ENCODE data around the gene KIDINS220.

Gene KIDINS220

GRCh38 chr2:8803658-8804379 lies 33.6 kb downstream of the KIDINS220 start:
- H3K27me3 ChIP-seq (replicated peaks; ENCODE audit: control insufficient read depth, insufficient read depth, low read length), result no peaks in the 10 kb centered on the region
- peak; percentile 7 for TF ChIP-seq CTCF (IDR thresholded peaks at IDR 0.05; ENCODE audit: insufficient read depth, low read length, poor library complexity, severe bottlenecking)
- H3K36me3 ChIP-seq (ENCODE audit: control insufficient read depth, insufficient read depth, low read length), result peaks cover 4% of the 10 kb centered on the region
- peak; percentile 69 for DNase-seq (ENCODE audit: extremely low read depth, insufficient read length)
- H3K4me3 ChIP-seq (replicated peaks; ENCODE audit: low read depth, low read length), result no peak overlapping the region

DNA sequence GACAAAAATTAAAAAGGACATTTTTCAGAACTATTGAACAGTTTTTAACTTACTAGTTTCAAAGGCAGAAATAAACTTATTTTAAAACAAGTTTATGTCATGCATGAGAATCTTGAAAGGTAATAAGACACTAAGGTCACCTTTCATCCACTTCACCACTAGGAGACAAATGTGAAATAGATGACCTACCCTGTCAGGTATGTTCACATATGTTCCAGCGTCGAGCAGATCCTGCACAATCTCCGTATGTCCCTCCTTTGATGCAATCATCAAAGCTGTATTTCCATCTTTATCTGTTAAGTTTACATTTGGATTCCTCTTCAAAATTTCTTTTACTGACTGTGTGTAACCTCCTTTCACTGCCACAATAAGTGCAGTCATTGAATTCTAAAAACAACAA lies 34.7 kb downstream of the KIDINS220 start:
- TF ChIP-seq CTCF (IDR thresholded peaks at IDR 0.05; ENCODE audit: insufficient read depth, low read length, poor library complexity, severe bottlenecking), result no peak
- peaks cover 4% of the 10 kb centered on the region for H3K36me3 ChIP-seq (ENCODE audit: control insufficient read depth, insufficient read depth, low read length)
- H3K27me3 ChIP-seq (replicated peaks; ENCODE audit: control insufficient read depth, insufficient read depth, low read length), result no peaks in the 10 kb centered on the region
- no peak overlapping the region for H3K4me3 ChIP-seq (replicated peaks; ENCODE audit: low read depth, low read length)
- no peak for DNase-seq (ENCODE audit: extremely low read depth, insufficient read length)

GRCh38 chr2:8800821-8801220 lies 36.6 kb downstream of the KIDINS220 start:
- Histone ChIP-seq H3K4me3 (replicated peaks; ENCODE audit: low read depth, low read length) (no peak overlapping the region), H3K27me3 (replicated peaks; ENCODE audit: control insufficient read depth, insufficient read depth, low read length) (no peaks in the 10 kb centered on the region), H3K36me3 (ENCODE audit: control insufficient read depth, insufficient read depth, low read length) (peaks cover 4% of the 10 kb centered on the region)
- no peak for DNase-seq (ENCODE audit: extremely low read depth, insufficient read length)
- no peak for TF ChIP-seq CTCF (IDR thresholded peaks at IDR 0.05; ENCODE audit: insufficient read depth, low read length, poor library complexity, severe bottlenecking)

DNA sequence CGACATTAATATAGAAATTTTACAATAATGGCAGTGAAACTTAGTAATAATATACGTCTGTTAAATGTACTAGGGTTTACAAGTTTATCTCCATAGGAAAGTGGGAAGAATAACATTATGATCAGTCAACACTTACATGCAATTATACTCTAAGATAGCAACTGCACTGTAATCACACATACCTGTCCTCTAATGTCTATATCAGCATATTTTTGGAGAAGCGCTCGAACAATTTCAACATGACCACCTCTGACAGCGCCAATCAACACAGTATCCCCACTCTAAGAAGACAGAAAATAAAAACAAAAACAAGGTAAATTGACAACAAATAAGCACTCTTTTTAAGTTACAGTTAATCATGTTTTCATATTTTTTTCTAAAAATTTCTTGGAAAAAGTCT lies 37.2 kb downstream of the KIDINS220 start:
- H3K27me3 ChIP-seq (replicated peaks; ENCODE audit: control insufficient read depth, insufficient read depth, low read length), result no peaks in the 10 kb centered on the region
- no peak for TF ChIP-seq CTCF (IDR thresholded peaks at IDR 0.05; ENCODE audit: insufficient read depth, low read length, poor library complexity, severe bottlenecking)
- no peak for DNase-seq (ENCODE audit: extremely low read depth, insufficient read length)
- H3K36me3 ChIP-seq (ENCODE audit: control insufficient read depth, insufficient read depth, low read length), result peaks cover 4% of the 10 kb centered on the region
- H3K4me3 ChIP-seq (replicated peaks; ENCODE audit: low read depth, low read length), result no peak overlapping the region

DNA sequence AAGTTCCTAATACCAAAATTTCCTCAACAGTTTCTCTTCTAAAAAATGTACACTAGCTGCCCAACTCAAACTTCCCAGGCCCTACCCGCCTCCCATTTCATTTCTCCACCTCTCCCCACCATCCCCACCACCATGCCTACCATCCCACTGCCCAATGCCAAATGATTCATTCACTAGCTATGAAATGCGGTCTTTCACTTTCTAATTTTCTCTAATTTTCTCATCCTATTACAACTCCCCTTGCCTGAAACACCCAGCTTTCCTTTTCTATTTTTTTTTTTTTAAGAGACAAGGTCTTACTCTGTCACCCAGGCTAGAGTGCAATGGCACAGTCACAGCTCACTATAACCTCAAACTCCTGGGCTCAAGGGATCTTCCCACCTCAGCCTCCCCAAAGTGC lies 38.4 kb downstream of the KIDINS220 start:
- DNase-seq (ENCODE audit: extremely low read depth, insufficient read length), result no peak
- H3K36me3 ChIP-seq (ENCODE audit: control insufficient read depth, insufficient read depth, low read length), result peaks cover 2% of the 10 kb centered on the region; the same call in 1 of the 2 replicates
- no peak overlapping the region for H3K4me3 ChIP-seq (replicated peaks; ENCODE audit: low read depth, low read length)
- TF ChIP-seq CTCF (IDR thresholded peaks at IDR 0.05; ENCODE audit: insufficient read depth, low read length, poor library complexity, severe bottlenecking), result no peak
- no peaks in the 10 kb centered on the region for H3K27me3 ChIP-seq (replicated peaks; ENCODE audit: control insufficient read depth, insufficient read depth, low read length)
